HepG2 (cell line): Measurements from ENCODE around the gene NUBP2. TPM values are rescaled to one million over a fixed set of nuclear protein-coding genes. Genes with fewer than 3 reads are reported as not detected.
A peak's percentile ranks its signal among the peaks of the same experiment; 100 is the strongest.

ENCODE experiments used
- AGO1 ChIP-seq: fragments of 200-400 bp; formaldehyde crosslinking; IDR thresholded peaks from 2 replicates; pipeline ENCODE4 v1.6.1; 2017; ENCODE audit warnings: mild to moderate bottlenecking, low read depth, low read length, moderate library complexity; ENCODE audit not compliant: poor library complexity, severe bottlenecking
- DDIT3 ChIP-seq: sonication (generic); formaldehyde crosslinking; IDR thresholded peaks from 2 replicates; pipeline ENCODE4 v1.4.0; 2020; ENCODE audit warnings: mild to moderate bottlenecking, missing genetic modification reagents
- DMTF1 ChIP-seq: sonication (generic); formaldehyde crosslinking; IDR thresholded peaks from 2 replicates; pipeline ENCODE4 v1.4.0; 2020; ENCODE audit warnings: mild to moderate bottlenecking, missing genetic modification reagents
- EED ChIP-seq: sonication (generic); formaldehyde crosslinking; IDR thresholded peaks from 2 replicates; pipeline ENCODE4 v1.5.0; 2020; ENCODE audit warnings: mild to moderate bottlenecking, missing genetic modification reagents
- ELF4 ChIP-seq: sonication (generic); formaldehyde crosslinking; IDR thresholded peaks from 2 replicates; pipeline ENCODE4 v1.5.0; 2020; ENCODE audit warnings: missing genetic modification reagents, mild to moderate bottlenecking, moderate library complexity, borderline replicate concordance
- ETS1 ChIP-seq: sonication (generic); formaldehyde crosslinking; IDR thresholded peaks from 2 replicates; pipeline ENCODE4 v1.4.0; 2020; ENCODE audit warnings: missing genetic modification reagents
- EZH2 ChIP-seq: conservative IDR thresholded peaks from 2 replicates; pipeline ENCODE4 v1.6.1; 2012; ENCODE audit warnings: mild to moderate bottlenecking, low read depth, low read length, moderate library complexity
- GABPA ChIP-seq, 2 experiments: IDR thresholded peaks; 2 replicates each; pipeline ENCODE4 v1.6.1; 2011 to 2016; ENCODE audit warnings: low read depth in 2 of 2, low read length in 1 of 2, missing biosample characterization in 1 of 2, missing genetic modification characterization in 1 of 2
- GLI4 ChIP-seq: sonication (generic); formaldehyde crosslinking; IDR thresholded peaks from 2 replicates; pipeline ENCODE4 v1.5.1; 2020; ENCODE audit warnings: missing genetic modification reagents, mild to moderate bottlenecking, moderate library complexity, borderline replicate concordance
- HHEX ChIP-seq: IDR thresholded peaks from 2 replicates; pipeline ENCODE4 v1.6.1; 2016; ENCODE audit warnings: control low read depth
- IRF9 ChIP-seq: sonication (generic); formaldehyde crosslinking; IDR thresholded peaks from 2 replicates; pipeline ENCODE4 v1.8.0; 2022; ENCODE audit warnings: missing genetic modification reagents, mild to moderate bottlenecking, borderline replicate concordance
- KDM4B ChIP-seq: sonication (generic); formaldehyde crosslinking; IDR thresholded peaks from 2 replicates; pipeline ENCODE4 v1.4.0; 2020; ENCODE audit warnings: missing genetic modification reagents
- PCBP2 ChIP-seq: fragments of 200-400 bp; formaldehyde crosslinking; optimal IDR thresholded peaks from 2 replicates; pipeline ENCODE3; 2018; ENCODE audit warnings: low read length, low read depth; ENCODE audit not compliant: poor library complexity, severe bottlenecking
- POLR2AphosphoS2 ChIP-seq: IDR thresholded peaks from 2 replicates; pipeline ENCODE4 v1.6.1; 2011; ENCODE audit warnings: low read depth, low read length, improper control_type of control experiment
- PPARG ChIP-seq: conservative IDR thresholded peaks from 2 replicates; pipeline ENCODE4 v1.6.1; 2016; ENCODE audit warnings: missing biosample characterization, missing genetic modification reagents
- TCF7L2 ChIP-seq: IDR thresholded peaks from 2 replicates; pipeline ENCODE4 v1.6.1; 2011; ENCODE audit warnings: mild to moderate bottlenecking, low read depth, low read length, moderate library complexity
- ZMAT3 ChIP-seq: sonication (generic); formaldehyde crosslinking; conservative IDR thresholded peaks from 2 replicates; pipeline ENCODE4 v1.7.0; 2021; ENCODE audit warnings: missing genetic modification reagents
- ZNF619 ChIP-seq: sonication (generic); formaldehyde crosslinking; IDR thresholded peaks from 2 replicates; pipeline ENCODE4 v1.4.0; 2020; ENCODE audit warnings: mild to moderate bottlenecking, missing genetic modification reagents
- ZNF660 ChIP-seq: sonication (generic); formaldehyde crosslinking; IDR thresholded peaks from 2 replicates; pipeline ENCODE4 v1.5.1; 2020; ENCODE audit warnings: mild to moderate bottlenecking, low read depth, missing genetic modification reagents, borderline replicate concordance
- ZNF674 ChIP-seq: sonication (generic); formaldehyde crosslinking; IDR thresholded peaks from 2 replicates; pipeline ENCODE4 v1.5.0; 2020; ENCODE audit warnings: low read depth, mild to moderate bottlenecking, missing genetic modification reagents
- ZNF772 ChIP-seq: sonication (generic); formaldehyde crosslinking; IDR thresholded peaks from 2 replicates; pipeline ENCODE4 v1.5.0; 2020; ENCODE audit warnings: mild to moderate bottlenecking, missing genetic modification reagents
- ZNF879 ChIP-seq: sonication (generic); formaldehyde crosslinking; IDR thresholded peaks from 2 replicates; pipeline ENCODE4 v1.8.1; 2023; ENCODE audit warnings: missing genetic modification reagents
- polyA plus RNA-seq, 8 experiments: library from polyadenylated mRNA; depleted of rRNA in 3 of 8; stranded (reverse) in 7 of 8; unstranded in 1 of 8; fragments of >200 nt; fragmentation: Illumina TruSeq in 4 of 8; extraction: Trizol in 4 of 8; gene quantifications; 2 replicates each; pipeline versions ENCODE4 v1.2.1 to v1.2.3, GENCODE V29; 2011 to 2016; ENCODE audit warnings: low read depth in 4 of 8, missing spikeins in 1 of 8, mixed read lengths in 1 of 8; ENCODE audit not compliant: insufficient read depth in 1 of 8
- total RNA-seq, 5 experiments: library from RNA; depleted of rRNA; stranded (reverse); fragments of >200 nt; fragmentation: Illumina TruSeq; extraction: Trizol; gene quantifications; 2 replicates each; pipeline ENCODE4 v1.2.3, GENCODE V29; 2016; ENCODE audit warnings: low read depth in 1 of 5

NUBP2 gene
- total and polyA plus RNA-seq, 2 of the 13 experiments (the other 11 are each of a cell fraction or from before 2014, with no cell fraction given) = 25.7 to 61.5 TPM

- no peak for TF ChIP-seq EZH2
- TF ChIP-seq ZMAT3 (CRISPR knock-in tag) = peak; percentile 92
- 0 out of 2 replicates have a peak, but pooled peaks have one; percentile 74 for TF ChIP-seq DMTF1 (CRISPR knock-in tag)
- 0 out of 2 replicates have a peak, but pooled peaks have one; percentile 7 for TF ChIP-seq ZNF674 (CRISPR knock-in tag)
- TF ChIP-seq KDM4B = peak; percentile 79; the same call in 1 of the 2 replicates
- no peak for TF ChIP-seq PPARG (CRISPR knock-in tag)
- TF ChIP-seq ELF4 (CRISPR knock-in tag) = no peak
- TF ChIP-seq PCBP2 = no peak
- peak; percentile 92 for TF ChIP-seq GABPA (IDR thresholded peaks at IDR 0.05; ENCODE audit: low read depth, low read length)
- TF ChIP-seq GABPA (CRISPR knock-in tag; IDR thresholded peaks at IDR 0.05; ENCODE audit: low read depth) = peak; percentile 91
- TF ChIP-seq POLR2AphosphoS2 = no peak
- no peak; the same call in 1 of the 2 replicates for TF ChIP-seq ZNF619
- no peak for TF ChIP-seq TCF7L2
- no peak for TF ChIP-seq HHEX (CRISPR knock-in tag)
- TF ChIP-seq ETS1 (CRISPR knock-in tag) = peak; percentile 60; the same call in 1 of the 2 replicates
- TF ChIP-seq IRF9 (CRISPR knock-in tag) = peak; percentile 80; the same call in 1 of the 2 replicates
- TF ChIP-seq ZNF660 (CRISPR knock-in tag) = no peak
- TF ChIP-seq AGO1 = no peak
- peak; percentile 72; the same call in 1 of the 2 replicates for TF ChIP-seq ZNF772 (CRISPR knock-in tag)
- TF ChIP-seq ZNF879 (CRISPR knock-in tag) = peak; percentile 81
- TF ChIP-seq GLI4 (CRISPR knock-in tag) = no peak; the same call in none of the 2 replicates
- TF ChIP-seq EED (CRISPR knock-in tag) = no peak
- no peak for TF ChIP-seq DDIT3 (CRISPR knock-in tag)
Observed at GRCh38 chr16:1772908-1773702, 9.7 kb upstream of the NUBP2 start, which contains the start of gene MRPS34 (continued).
